Activated CD8-positive, alpha-beta T cell treated with anti-CD3 and anti-CD28 coated beads, Interleukin-2, amount 10 ng/mL, durations not matched to agents 7 days and 5 days (primary cell): ENCODE data around the gene TMEM223. TPM values are rescaled to one million over a fixed set of nuclear protein-coding genes. Genes with fewer than 3 reads are reported as not detected.
A peak's percentile ranks its signal among the peaks of the same experiment; 100 is the strongest.
"Not testable (repeated sequence)": the region's sequence is repeated elsewhere in the genome, so short reads cannot be mapped to it uniquely, and the experiment has no call there.

Source experiments
- ATAC-seq: fragments of 150-1000 bp; cut with Tn5 transposase; one replicate; pipeline ENCODE4 v1.10.0; 2021; ENCODE audit warnings: moderate library complexity
- CTCF ChIA-PET: fragments of 350-600 bp; sonication (Branson Sonifier 250); formaldehyde crosslinking; loops from one replicate; lab custom pipeline; 2021; ENCODE audit warnings: antibody characterized with exemption; lab: Charles Lee
- POLR2A ChIA-PET: fragments of 350-600 bp; sonication (Branson Sonifier 250); formaldehyde crosslinking; loops from one replicate; lab custom pipeline; 2021; ENCODE audit warnings: antibody characterized with exemption; lab: Charles Lee
- DNase-seq: peaks from one replicate; pipeline ENCODE4 v3.0.0-alpha.2; 2020
- H3K27ac Mint-ChIP-seq: one replicate; pipeline ENCODE4 v1.8.0; 2021; ENCODE audit warnings: mild to moderate bottlenecking, mixed read lengths
- H3K27me3 Mint-ChIP-seq: one replicate; pipeline ENCODE4 v1.8.0; 2021; ENCODE audit warnings: low read depth, mixed read lengths
- H3K36me3 Mint-ChIP-seq: one replicate; pipeline ENCODE4 v1.8.0; 2021; ENCODE audit warnings: low read depth, mixed read lengths
- H3K4me1 Mint-ChIP-seq: one replicate; pipeline ENCODE4 v1.8.0; 2021; ENCODE audit warnings: low read depth, mixed read lengths
- H3K4me3 Mint-ChIP-seq: one replicate; pipeline ENCODE4 v1.8.0; 2021; ENCODE audit warnings: mild to moderate bottlenecking, mixed read lengths
- H3K9me3 Mint-ChIP-seq: one replicate; pipeline ENCODE4 v1.8.0; 2022; ENCODE audit warnings: mixed read lengths; ENCODE audit not compliant: insufficient read depth
- total RNA-seq, 2 experiments: library from RNA; stranded (reverse); gene quantifications; one replicate each; pipeline ENCODE4 v1.2.3, GENCODE V29; 2021

The TMEM223 gene
- total RNA-seq, 2 experiments from 2014 or later = 20.1 to 20.3 TPM

DNA sequence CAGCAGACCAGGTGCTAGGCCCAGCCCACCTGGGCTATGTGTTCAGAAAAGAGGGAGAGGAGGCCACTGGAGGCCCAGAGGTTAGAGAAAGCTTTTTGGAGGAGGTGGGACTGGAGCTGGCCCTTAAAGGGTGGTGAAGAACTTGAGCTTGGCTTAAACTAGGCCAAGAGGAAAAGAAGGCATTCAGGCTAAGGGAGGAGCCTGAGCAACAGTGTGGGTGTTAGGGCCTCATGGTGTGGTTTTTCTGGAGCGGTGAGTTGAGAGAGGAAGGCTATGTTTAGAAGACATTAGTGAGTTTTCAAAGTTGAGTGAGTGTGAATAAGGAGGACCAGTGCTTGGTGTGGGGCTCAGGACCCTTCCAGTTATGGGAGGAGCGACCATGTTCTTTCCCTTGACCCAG, 14.4 kb downstream of the TMEM223 start:
- Mint-ChIP-seq H3K4me1 (peaks cover 20% of the 10 kb centered on the region), H3K27ac (peak overlapping the region; percentile 65), H3K27me3 (no peaks in the 10 kb centered on the region), H3K36me3 (peaks cover 32% of the 10 kb centered on the region), H3K9me3 (no peaks in the 10 kb centered on the region), H3K4me3 (no peak overlapping the region)
- ChIA-PET POLR2A (interaction anchor here (0.6 to 2.6 kb wide), 2 partner anchors 9 to 64 kb away, joined by 4 to 8 read pairs; partner anchors contain the start of gene TMEM179B), CTCF (interaction anchor here (1.5 to 14.2 kb wide), 2 partner anchors 9 to 16 kb away, joined by 3 to 144 read pairs; partner anchors contain the start of genes POLR2G and TMEM179B)
- DNase-seq = no peak
- ATAC-seq = no peak

DNA sequence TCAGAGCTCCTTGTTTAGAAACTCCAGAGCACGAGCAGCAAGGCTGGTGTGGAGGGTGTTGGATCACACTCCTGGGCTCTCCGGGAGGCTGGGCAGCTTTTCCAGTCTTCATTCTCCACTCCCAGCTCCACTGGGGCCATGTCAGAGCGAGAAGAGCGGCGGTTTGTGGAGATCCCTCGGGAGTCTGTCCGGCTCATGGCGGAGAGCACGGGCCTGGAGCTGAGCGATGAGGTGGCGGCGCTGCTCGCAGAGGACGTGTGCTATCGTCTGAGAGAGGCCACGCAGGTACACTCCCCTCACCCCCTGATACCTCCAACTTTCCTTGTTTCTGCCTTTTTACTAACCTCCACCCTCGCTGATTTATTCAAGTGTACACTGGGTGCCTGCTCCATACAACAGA, 16.2 kb downstream of the TMEM223 start:
- peaks cover 32% of the 10 kb centered on the region for H3K36me3 Mint-ChIP-seq
- no peak for DNase-seq
- no peaks in the 10 kb centered on the region for H3K9me3 Mint-ChIP-seq
- peaks cover 24% of the 10 kb centered on the region for H3K4me1 Mint-ChIP-seq
- no peak overlapping the region for H3K4me3 Mint-ChIP-seq
- POLR2A ChIA-PET = interaction anchor here (0.7 to 1.4 kb wide), 7 partner anchors 12 to 81 kb away, joined by 3 to 8 read pairs (median 3); partner anchors contain the start of genes HNRNPUL2, TMEM179B and ZBTB3
- no peak overlapping the region for H3K27ac Mint-ChIP-seq
- CTCF ChIA-PET = interaction anchor here (0.9 to 14.2 kb wide), 5 partner anchors 11 to 105 kb away, joined by 3 to 144 read pairs (median 4); partner anchors contain the start of genes POLR2G, SLC3A2 and TMEM179B
- no peaks in the 10 kb centered on the region for H3K27me3 Mint-ChIP-seq
- no peak for ATAC-seq

DNA sequence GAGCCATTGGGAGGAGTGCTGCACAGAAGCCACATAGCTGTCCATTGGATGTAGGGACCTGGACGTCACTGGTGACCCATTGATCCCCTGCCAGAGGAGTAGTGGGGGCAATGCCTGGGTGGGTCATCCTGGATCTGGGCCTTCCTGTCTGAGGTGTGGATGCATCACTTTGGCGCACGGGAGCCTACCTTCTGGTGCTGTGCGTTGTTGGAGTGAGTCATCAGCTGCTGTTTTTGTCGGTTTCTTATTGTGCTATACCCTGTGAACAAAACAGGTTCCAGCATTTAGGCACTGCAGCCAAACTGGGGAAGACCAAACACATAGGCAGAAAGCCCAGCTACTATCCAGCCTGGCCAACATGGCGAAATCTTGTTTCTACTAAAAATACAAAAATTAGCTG, 17.4 kb downstream of the TMEM223 start:
- Mint-ChIP-seq H3K9me3 (no peaks in the 10 kb centered on the region), H3K27ac (no peak overlapping the region), H3K4me1 (peaks cover 36% of the 10 kb centered on the region), H3K36me3 (peaks cover 33% of the 10 kb centered on the region), H3K27me3 (no peaks in the 10 kb centered on the region), H3K4me3 (no peak overlapping the region)
- ATAC-seq (no peak), DNase-seq (no peak)
- CTCF ChIA-PET = interaction anchor here (0.9 to 14.2 kb wide), 4 partner anchors 12 to 89 kb away, joined by 3 to 144 read pairs (median 6); partner anchors contain the start of genes POLR2G and TMEM179B
- POLR2A ChIA-PET = interaction anchor here (1.1 to 3.9 kb wide), 4 partner anchors 12 to 82 kb away, joined by 3 to 34 read pairs (median 6); partner anchors contain the start of genes TMEM179B and ZBTB3

DNA sequence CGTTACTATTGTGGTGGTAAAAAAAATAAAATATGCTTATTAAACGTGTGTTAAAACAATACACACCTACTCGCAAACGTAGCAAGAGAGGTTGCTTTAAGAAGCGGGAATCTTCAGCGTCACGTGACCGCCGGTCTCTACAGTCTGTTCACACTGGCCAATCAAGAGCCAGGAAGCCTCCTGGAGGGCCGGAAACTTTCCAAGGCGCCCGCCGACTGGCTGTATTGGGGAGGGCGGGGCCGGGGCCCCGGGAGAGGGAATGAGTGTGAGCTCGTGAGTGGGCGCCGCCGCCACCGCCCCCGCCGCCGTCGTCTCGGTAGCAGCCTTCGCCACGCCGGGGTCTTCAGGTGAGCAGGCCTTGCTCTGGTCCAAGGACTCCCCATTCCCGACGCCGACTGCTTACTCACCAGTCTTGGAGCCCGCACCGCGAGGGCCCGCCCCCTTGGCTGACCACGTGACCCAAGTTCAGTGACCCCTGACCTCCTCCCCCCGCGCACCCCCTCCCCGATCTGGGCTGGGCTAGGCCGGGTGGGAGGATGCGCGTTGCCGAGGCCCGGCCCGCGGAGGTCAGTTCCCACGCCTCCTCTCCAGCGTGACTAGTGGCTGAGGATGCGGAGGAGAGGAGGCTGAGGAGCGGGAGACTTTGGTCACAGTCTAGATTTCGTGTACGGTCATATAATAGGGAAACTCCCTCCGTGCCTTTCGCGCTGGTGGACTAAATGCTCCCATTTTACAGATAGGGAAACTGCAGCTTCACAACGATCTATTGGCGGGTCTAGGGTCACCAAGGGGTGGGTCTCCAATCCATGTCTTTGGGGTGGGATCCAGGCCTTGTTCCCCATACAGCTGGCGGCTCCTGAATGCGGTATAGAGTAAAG, 20.4 kb downstream of the TMEM223 start, which contains the start of gene TAF6L:
Gene TAF6L (plus strand): TSS at position 253 of the 878 bp plus-strand sequence. CDS start 4,388 bp downstream, outside the sequence.
- no peaks in the 10 kb centered on the region for H3K9me3 Mint-ChIP-seq
- H3K27ac Mint-ChIP-seq = peak within 1 kb of the TSS; percentile 93
- no peaks in the 10 kb centered on the region for H3K27me3 Mint-ChIP-seq
- ChIA-PET POLR2A (interaction anchor here (0.6 to 4.2 kb wide), 14 partner anchors 10 to 805 kb away, joined by 3 to 54 read pairs (median 6); partner anchors contain the start of genes C11orf98, CSKMT, INTS5 and POLR2G), CTCF (interaction anchor here (0.9 to 14.2 kb wide), 13 partner anchors 10 to 179 kb away, joined by 3 to 144 read pairs (median 5); partner anchors contain the start of genes HNRNPUL2, POLR2G, SLC3A2 and TMEM179B)
- peak; percentile 96 for DNase-seq
- peak; percentile 91 for ATAC-seq
- H3K4me3 Mint-ChIP-seq = peak within 1 kb of the TSS; percentile 91
- H3K4me1 Mint-ChIP-seq = peaks cover 27% of the 10 kb centered on the region
- H3K36me3 Mint-ChIP-seq = peaks cover 26% of the 10 kb centered on the region

DNA sequence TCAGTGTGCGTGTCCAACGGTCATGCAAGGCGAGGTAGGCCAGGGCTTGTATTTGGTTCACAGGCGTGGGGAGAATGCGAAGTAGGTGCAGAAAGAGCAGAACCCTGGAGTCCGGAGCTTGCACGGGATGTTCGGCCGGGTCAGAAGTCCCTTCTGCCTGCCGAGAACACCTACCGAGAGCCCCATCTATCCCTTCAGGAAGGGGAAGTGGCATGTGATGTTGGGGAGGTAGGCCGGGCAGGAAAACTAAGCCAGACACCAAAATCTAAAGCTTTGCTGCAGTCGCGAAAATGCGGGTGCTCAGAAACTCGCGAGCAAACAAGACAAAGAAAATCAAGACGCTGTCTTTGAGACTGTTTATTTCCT, 21.0 kb downstream of the TMEM223 start:
- ChIA-PET POLR2A (interaction anchor here (0.6 to 4.2 kb wide), 11 partner anchors 9 to 805 kb away, joined by 3 to 54 read pairs (median 6); partner anchors contain the start of genes C11orf98, CSKMT, POLR2G and SLC3A2), CTCF (interaction anchor here (0.9 to 14.2 kb wide), 9 partner anchors 9 to 178 kb away, joined by 3 to 144 read pairs (median 5); partner anchors contain the start of genes HNRNPUL2, POLR2G, SLC3A2 and TMEM179B)
- Mint-ChIP-seq H3K4me3 (peak overlapping the region; percentile 91), H3K9me3 (no peaks in the 10 kb centered on the region), H3K27ac (peak overlapping the region; percentile 93), H3K4me1 (peaks cover 27% of the 10 kb centered on the region), H3K36me3 (peaks cover 24% of the 10 kb centered on the region), H3K27me3 (no peaks in the 10 kb centered on the region)
- ATAC-seq = peak; percentile 21
- no peak for DNase-seq

DNA sequence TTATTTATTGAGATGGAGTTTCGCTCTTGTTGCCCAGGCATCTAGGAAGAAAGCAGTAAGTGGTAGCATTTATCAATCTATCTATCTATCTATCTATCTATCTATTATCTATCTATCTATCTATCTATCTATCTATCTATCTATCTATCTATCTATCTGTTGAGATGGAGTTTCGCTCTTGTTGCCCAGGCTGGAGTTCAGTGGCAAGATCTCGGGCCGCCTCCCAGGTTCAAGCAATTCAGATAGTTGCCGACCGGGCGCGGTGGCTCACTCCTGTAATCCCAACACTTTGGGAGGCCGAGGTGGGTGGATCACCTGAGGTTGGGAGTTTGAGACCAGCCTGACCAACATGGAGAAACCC, 31.0 kb downstream of the TMEM223 start:
- Mint-ChIP-seq H3K27ac (peak overlapping the region; percentile 84), H3K4me1 (peaks cover 17% of the 10 kb centered on the region), H3K4me3 (peak overlapping the region; percentile 83)
- ChIA-PET POLR2A (interaction anchor here (1.0 to 3.3 kb wide), 9 partner anchors 8 to 120 kb away, joined by 3 to 32 read pairs (median 15); partner anchors contain the start of genes C11orf98, CSKMT, HNRNPUL2 and SLC3A2), CTCF (interaction anchor here (0.8 to 2.9 kb wide), 7 partner anchors 10 to 121 kb away, joined by 3 to 29 read pairs (median 6); partner anchors contain the start of genes C11orf98, CSKMT, HNRNPUL2 and TAF6L)
- DNase-seq, H3K27me3 Mint-ChIP-seq, H3K9me3 Mint-ChIP-seq, H3K36me3 Mint-ChIP-seq, ATAC-seq: not testable (repeated sequence)

DNA sequence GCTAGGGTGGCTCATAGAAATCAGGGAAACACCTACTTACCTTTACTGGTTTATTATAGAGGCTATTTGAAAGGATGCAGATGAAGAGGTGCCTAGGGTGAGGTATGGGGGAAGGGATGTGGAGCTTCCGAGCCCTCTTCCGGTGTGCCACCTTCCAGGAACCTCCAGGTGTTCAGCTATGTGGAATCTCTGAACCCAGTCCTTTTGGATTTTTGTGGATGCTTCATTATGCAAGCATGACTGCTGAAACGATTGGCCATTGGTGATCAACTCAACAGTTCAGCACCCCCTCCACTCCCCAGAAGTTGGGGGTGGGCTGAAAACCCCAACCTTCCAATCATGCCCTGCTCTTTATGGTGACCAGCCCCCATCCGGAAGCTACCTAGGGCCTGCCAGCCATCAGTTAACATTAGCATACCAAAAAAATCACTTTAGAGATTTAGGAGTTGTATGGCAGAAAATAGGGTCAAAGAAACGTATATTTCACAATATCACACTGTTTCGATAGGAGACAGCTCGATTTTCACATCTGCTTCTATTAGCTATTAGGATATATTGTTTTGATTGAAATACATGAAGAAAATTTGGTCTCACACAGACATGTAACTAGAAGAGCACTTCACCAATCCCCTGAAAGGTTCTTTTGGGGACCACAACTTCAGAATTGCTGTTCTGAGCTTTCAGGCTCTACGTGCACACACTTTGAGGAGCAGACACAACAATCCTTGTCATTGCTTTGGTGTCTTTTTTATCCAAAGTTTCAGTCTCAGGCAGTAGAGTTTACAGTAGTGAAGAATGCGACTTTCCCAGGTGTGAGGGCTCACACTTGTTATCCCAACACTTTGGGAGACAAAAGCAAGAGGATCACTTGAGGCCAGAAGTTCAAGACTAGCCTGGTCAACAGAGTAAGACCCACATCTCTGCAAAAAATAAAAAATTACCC, 33.7 kb downstream of the TMEM223 start:
- no peaks in the 10 kb centered on the region for H3K9me3 Mint-ChIP-seq
- ATAC-seq = no peak
- H3K4me3 Mint-ChIP-seq = no peak overlapping the region
- DNase-seq = no peak
- H3K36me3 Mint-ChIP-seq = peaks cover 5% of the 10 kb centered on the region
- H3K4me1 Mint-ChIP-seq = peaks cover 24% of the 10 kb centered on the region
- CTCF ChIA-PET = interaction anchor here (0.9 to 2.3 kb wide), 4 partner anchors 11 to 77 kb away, joined by 3 to 10 read pairs (median 4); no protein-coding TSS in a partner anchor
- POLR2A ChIA-PET = interaction anchor here (0.6 to 2.2 kb wide), 4 partner anchors 20 to 83 kb away, joined by 3 to 9 read pairs (median 3); partner anchors contain the start of genes BSCL2, GNG3 and STX5
- no peak overlapping the region for H3K27ac Mint-ChIP-seq
- no peaks in the 10 kb centered on the region for H3K27me3 Mint-ChIP-seq

DNA sequence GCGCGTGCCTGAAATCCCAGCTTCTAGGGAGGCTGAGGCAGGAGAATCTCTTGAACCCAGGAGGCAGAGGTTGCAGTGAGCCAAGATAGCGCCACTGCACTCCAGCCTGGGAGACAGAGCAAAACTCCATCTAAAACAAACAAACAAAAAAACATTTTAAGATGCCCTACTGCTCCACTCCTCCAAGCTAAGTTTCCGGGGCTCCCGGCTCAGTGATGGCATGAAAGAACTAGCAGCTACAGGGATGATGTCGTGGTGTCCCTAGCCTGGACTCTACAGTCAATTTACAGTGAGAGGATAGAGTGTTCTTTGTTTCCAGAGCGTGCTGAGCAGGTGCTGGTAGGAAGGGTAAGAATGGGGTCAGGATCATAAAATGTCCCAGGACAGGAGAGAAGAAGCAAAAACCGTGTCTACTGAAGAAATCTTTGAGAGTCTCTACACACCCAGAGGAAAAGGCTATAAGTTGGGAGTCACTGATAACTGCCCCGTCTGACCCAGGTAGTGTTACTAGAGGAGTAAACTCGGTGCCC, 36.7 kb downstream of the TMEM223 start:
- POLR2A ChIA-PET = interaction anchor here (1.3 to 4.8 kb wide), 5 partner anchors 14 to 100 kb away, joined by 3 to 48 read pairs (median 14); partner anchors contain the start of gene TMEM179B
- peak overlapping the region; percentile 10 for H3K27ac Mint-ChIP-seq

DNA sequence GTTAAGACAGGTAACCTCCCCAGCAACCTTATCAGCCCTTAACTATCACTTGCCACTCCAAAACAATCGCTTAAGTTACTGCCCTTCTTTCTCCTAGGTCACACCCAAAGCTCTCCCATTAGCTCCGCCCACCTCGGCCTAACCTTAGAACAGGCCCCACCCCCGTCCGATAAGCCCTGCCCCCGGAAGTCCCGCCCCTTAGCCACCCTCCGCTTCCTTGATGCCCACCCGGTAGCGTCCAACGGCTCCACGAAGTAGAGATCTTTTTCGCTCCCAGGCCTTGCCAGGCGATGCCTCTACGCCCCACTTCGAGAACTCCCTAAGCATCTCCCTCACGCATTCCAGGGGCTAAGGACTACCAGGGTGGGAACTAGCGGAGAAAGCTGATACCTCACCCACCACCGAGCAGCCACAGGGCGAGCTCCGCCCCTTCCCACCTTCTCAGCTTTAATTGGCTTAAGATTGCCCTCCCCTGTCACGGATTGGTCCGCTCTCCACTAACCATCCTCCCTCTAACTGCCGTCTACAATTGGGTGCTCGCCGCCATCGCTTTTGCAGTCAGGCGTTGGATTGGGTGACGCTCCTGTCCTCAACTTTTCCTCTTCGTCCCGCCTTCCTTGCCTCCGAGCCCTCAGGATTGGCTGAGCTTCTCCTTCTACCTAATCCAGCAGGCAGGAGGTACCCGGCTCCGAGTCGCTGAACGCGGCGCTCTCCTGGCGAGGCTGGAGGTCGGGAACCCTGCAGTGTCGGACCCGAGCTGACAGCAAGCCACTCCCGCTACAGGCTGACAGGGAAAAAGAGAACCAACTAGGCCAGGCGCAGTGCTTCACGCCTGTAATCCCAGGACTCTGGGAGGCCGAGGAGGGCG, 37.8 kb downstream of the TMEM223 start, which contains the start of gene ZBTB3:
Gene ZBTB3 (minus strand): TSS at position 425 of the 868 bp plus-strand sequence. CDS start 496 bp downstream, outside the sequence.
- Mint-ChIP-seq H3K27me3 (no peaks in the 10 kb centered on the region), H3K4me3 (peak within 1 kb of the TSS; percentile 94), H3K36me3 (peaks cover 13% of the 10 kb centered on the region), H3K9me3 (no peaks in the 10 kb centered on the region), H3K27ac (peak within 1 kb of the TSS; percentile 97), H3K4me1 (peaks cover 31% of the 10 kb centered on the region)
- CTCF ChIA-PET = interaction anchor here (0.6 to 3.8 kb wide), 27 partner anchors 8 to 1237 kb away, joined by 3 to 47 read pairs (median 4); partner anchors contain the start of genes C11orf98, CSKMT, HNRNPUL2 and POLR2G
- POLR2A ChIA-PET = interaction anchor here (0.6 to 4.8 kb wide), 32 partner anchors 8 to 977 kb away, joined by 3 to 48 read pairs (median 5); partner anchors contain the start of genes C11orf98, CSKMT, HNRNPUL2 and LBHD1
- peak; percentile 99 for DNase-seq
- peak; percentile 99 for ATAC-seq

More for the DNA sequence above, 36.7 kb downstream of the TMEM223 start:
- CTCF ChIA-PET = interaction anchor here (2.2 to 3.8 kb wide), 3 partner anchors 13 to 32 kb away, joined by 14 to 47 read pairs (median 22); partner anchors contain the start of genes TMEM179B and TTC9C
- no peaks in the 10 kb centered on the region for H3K9me3 Mint-ChIP-seq
- DNase-seq (no peak), ATAC-seq (no peak)
- peak overlapping the region; percentile 94 for H3K4me3 Mint-ChIP-seq
- no peaks in the 10 kb centered on the region for H3K27me3 Mint-ChIP-seq
- H3K4me1 Mint-ChIP-seq = peaks cover 22% of the 10 kb centered on the region
- peaks cover 7% of the 10 kb centered on the region for H3K36me3 Mint-ChIP-seq
